Stimulated activated CD4-positive, alpha-beta T cell treated with anti-CD3 and anti-CD28 coated beads, TNF-alpha, amount 100 ng/mL, for 1 hour (primary cell): ENCODE measurements around the gene SLC17A5.
"Not testable (repeated sequence)": the region's sequence is repeated elsewhere in the genome, so short reads cannot be mapped to it uniquely, and the experiment has no call there.

ENCODE experiments used
- DNase-seq, 3 donors: peaks; one replicate each; pipeline ENCODE4 v3.0.0-alpha.2; 2020; ENCODE audit warnings: low read depth in 3 of 3, low spot score in 1 of 3

SLC17A5 gene

DNA sequence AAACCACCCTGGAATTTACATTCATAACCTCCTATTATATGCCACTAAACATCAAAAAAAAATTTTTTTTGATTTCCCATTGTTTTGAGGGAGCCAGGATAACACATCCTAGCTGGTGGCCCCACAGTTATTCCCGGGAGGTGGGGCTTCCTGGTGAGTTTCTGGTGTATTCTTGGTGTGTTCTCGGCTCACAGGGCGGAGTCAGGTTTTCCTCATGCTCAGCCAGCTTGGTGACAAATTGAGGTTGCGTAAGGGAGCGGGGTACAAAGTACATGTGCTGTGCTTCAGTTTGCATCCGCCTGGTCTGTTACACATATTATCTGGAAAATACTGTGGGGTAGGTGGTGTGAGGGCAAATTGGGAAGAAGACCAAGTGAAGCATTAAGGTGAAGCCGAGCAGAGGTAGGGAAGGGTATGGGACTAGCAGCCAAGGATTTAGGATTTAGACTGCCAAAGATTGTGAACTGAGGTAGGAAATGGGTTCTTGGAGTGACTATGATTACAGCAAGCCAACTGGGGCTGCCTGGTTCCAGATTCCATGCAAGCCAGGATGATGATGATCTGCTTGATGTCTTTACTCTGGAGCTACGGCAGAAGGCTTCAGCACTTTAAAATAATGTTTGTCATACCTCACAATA lies 86.7 kb downstream of the SLC17A5 start:
- DNase-seq, result no peak

- DNase-seq, result not testable (repeated sequence)
Observed at GRCh38 chr6:73566486-73566871, 87.3 kb downstream of the SLC17A5 start.

DNA sequence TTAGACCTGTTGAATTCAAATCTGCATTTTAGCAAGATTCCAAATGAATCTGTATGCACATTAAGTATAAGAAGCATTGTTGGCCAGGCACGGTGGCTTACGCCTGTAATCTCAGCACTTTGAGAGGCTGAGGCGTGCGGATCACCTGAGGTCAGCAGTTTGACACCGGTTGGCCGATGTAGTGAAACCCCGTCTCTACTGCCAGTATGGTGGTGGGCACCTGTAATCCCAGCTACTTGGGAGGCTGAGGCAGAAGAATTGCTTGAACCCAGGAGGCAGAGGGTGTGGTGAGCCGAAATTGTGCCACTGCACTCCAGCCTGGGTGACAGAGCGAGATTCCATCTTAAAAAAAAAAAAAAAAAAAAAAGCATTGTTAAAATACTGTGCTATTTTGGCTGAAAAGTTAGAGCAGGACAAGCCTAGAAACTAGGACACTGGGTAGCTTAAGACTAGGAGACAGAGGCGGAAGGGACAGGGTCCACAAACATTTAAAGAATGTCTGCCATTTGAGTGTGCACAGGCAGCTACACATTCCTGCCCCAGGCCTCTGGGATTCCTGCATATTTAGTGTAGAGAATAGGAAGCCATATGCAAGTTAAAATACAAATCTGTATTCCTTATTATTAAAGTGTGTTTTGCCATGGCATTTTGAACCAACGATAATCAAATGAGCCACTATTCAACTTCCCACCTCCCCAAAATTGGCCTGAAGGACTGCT lies 87.9 kb downstream of the SLC17A5 start:
- DNase-seq, result no peak

- DNase-seq, result no peak
Observed at GRCh38 chr6:73564578-73565345, 89.0 kb downstream of the SLC17A5 start.

GRCh38 chr6:73562558-73562957 lies 91.2 kb downstream of the SLC17A5 start:
- DNase-seq, result no peak

- DNase-seq, result no peak
Observed at GRCh38 chr6:73560853-73561407, 92.9 kb downstream of the SLC17A5 start.

DNA sequence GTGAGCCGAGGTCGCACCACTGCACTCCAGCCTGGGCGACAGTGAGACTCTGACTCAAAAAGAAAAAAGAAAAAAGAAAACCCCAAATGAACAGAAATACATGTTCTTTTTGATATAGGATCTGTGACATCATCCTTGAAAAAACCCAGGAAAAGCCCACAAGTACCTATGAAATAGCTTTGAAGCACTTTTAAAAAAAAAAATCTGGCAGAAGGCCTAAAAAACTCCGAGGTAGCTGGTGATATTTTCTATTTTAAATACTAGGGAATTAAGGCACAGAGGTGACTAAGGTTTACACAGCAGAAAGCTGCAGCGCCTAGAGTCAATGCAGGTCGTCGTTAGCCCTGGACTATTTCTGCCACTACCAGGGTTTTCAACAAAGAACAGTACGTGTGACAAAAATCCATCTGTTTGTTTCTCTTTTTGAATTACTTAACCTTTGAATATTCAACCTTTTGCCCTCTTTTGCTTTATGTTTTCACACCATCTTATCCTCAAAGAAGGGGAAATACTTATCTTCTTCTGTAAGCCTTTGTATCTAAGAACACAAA lies 93.5 kb downstream of the SLC17A5 start:
- DNase-seq, result no peak

DNA sequence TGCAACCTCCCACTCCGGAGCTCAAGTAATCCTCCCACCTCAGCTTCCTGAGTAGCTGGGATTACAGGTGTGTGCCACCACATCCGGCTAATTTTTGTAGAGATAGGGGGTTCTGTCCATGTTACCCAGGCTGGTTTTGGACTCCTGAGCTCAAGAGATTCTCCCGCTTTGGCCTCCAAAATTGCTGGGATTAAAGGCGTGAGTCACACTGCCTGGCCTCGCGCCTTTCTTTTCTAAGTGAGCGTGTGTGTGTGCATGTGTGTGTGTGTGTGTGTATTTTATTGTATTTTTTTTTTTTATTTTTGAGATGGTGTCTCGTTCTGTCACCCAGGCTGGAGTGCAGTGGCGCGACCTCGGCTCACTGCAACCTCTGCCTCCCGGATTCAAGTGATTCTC lies 94.4 kb downstream of the SLC17A5 start:
- not testable (repeated sequence) for DNase-seq

DNA sequence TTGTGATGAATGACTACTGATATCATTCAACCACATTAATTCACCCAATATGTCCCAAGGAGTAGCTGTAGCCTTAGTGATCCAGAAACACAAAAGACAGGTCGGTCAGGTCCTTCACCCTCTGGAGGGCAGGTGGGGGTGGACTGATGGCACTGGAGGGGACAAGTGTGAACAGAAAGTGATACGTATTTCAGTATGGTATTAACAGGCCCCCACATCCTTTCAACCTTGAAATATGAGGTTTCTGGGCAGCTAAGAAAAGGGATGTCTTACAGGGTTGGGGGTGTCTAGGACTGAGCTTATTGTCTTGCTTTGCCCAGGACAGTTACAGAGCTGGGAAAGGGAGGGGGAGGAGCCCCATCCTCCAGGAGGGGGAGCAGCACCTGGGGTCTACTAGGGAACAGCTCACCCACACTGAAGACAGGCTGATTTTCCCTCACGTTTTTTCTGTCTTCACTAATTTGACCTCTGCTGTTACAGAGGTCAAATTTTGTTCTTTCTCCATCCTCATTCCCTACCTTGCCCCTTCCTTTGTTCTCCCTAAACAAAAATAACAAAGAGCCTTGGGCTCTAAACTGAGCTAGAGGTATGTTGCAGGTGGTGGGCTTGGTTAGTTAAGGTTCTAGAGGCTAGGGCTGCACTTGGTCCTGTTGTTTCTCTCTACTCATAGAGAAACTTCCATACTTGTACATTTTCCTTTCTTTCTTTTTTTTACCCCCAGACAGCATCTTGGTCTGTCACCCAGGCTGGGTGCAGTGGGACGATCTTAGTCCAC lies 95.0 kb downstream of the SLC17A5 start:
- no peak for DNase-seq

DNA sequence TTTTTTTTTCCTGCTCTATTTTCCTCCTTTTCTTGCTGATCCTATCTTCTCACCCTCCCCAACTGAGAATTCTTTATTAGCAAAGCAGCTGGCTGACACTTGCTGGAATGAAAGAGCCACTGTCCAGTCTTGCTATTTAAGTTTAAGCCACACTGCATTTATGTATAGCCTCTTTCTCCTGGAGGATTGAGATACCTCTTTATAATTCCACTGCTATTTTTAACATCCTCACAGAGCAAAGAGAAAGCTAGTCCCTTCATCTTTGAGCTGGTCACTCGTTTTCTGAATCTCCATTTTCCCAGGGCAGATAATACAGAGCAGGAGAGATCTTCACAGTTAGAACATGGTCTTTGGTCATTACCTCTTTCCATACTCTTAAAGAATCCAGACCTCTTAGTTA lies 97.0 kb downstream of the SLC17A5 start:
- DNase-seq, result no peak

- not testable (repeated sequence) for DNase-seq
Observed at GRCh38 chr6:73555380-73555949, 98.3 kb downstream of the SLC17A5 start.

DNA sequence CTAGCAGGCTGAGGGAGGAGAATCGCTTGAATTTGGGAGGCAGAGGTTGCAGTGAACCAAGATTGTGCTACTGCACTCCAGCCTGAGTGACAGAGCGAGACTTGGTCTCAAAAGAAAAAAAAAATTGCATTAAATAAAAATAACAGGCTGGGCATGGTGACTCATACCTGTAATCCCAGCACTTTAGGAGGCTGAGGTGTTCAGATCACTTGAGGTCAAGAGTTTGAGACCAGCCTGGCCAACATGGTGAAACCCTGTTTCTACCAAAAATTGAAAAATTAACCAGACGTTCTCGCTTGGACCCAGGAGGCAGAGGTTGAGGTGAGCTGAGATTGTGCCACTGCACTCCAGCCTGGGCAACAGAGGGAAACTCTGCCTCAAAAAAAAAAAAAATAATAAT lies 102.7 kb downstream of the SLC17A5 start:
- not testable (repeated sequence) for DNase-seq

- no peak for DNase-seq
Observed at GRCh38 chr6:73548458-73549446, 105.0 kb downstream of the SLC17A5 start.

DNA sequence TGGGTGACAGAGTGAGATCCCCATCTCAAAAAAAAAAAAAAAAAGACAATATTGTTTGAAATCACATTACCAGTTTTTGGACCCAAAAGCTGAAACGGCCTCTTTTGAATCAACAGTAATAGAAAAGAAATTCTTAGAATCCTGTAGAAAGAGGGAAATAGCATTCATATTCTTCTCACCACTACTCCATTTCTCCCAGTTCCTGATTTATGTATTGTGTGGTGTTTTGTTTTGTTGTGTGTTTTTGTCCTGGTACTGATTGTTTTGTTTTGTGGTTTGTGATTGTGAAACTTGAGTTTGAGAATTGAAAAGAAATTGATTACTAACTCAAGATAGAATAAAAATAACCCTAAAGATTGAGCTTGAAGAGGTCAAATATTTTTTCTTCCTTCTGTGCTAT lies 106.8 kb downstream of the SLC17A5 start:
- DNase-seq, result no peak
